ENCODE results near the gene XPNPEP1.

GRCh38 chr10:109945473-109946177 lies 22.3 kb upstream of the XPNPEP1 start:
- TF ChIP-seq, protein P1, sequence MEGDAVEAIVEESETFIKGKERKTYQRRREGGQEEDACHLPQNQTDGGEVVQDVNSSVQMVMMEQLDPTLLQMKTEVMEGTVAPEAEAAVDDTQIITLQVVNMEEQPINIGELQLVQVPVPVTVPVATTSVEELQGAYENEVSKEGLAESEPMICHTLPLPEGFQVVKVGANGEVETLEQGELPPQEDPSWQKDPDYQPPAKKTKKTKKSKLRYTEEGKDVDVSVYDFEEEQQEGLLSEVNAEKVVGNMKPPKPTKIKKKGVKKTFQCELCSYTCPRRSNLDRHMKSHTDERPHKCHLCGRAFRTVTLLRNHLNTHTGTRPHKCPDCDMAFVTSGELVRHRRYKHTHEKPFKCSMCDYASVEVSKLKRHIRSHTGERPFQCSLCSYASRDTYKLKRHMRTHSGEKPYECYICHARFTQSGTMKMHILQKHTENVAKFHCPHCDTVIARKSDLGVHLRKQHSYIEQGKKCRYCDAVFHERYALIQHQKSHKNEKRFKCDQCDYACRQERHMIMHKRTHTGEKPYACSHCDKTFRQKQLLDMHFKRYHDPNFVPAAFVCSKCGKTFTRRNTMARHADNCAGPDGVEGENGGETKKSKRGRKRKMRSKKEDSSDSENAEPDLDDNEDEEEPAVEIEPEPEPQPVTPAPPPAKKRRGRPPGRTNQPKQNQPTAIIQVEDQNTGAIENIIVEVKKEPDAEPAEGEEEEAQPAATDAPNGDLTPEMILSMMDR (IDR thresholded peaks at IDR 0.05), result no peak
- TF ChIP-seq POLR2A (IDR thresholded peaks at IDR 0.05), result no peak
